Cerebellar cortex (tissue), 1 donor: ENCODE results near the gene BCL11A.

ENCODE experiments used
- DNase-seq: peaks from one replicate; pipeline ENCODE4 v3.0.0-alpha.2; 2015; ENCODE audit warnings: low spot score

BCL11A gene

GRCh38 chr2:60544954-60545560, 8.4 kb downstream of the BCL11A start:
- DNase-seq: no peak

- no peak for DNase-seq
Measured at GRCh38 chr2:60544062-60544461, 9.4 kb downstream of the BCL11A start.

- no peak for DNase-seq
Measured at GRCh38 chr2:60541056-60541651, 12.3 kb downstream of the BCL11A start.

- no peak for DNase-seq
Measured at GRCh38 chr2:60540074-60540473, 13.4 kb downstream of the BCL11A start.

- no peak for DNase-seq
Measured at GRCh38 chr2:60539140-60539539, 14.3 kb downstream of the BCL11A start.

GRCh38 chr2:60538101-60538500, 15.4 kb downstream of the BCL11A start:
- DNase-seq: no peak

GRCh38 chr2:60536746-60537145, 16.7 kb downstream of the BCL11A start:
- no peak for DNase-seq

GRCh38 chr2:60535685-60536312, 17.7 kb downstream of the BCL11A start:
- no peak for DNase-seq

GRCh38 chr2:60534892-60535684, 18.4 kb downstream of the BCL11A start:
- DNase-seq: no peak

- no peak for DNase-seq
Measured at GRCh38 chr2:60534052-60534685, 19.3 kb downstream of the BCL11A start.

GRCh38 chr2:60533101-60534051, 20.1 kb downstream of the BCL11A start:
- no peak for DNase-seq

- DNase-seq: no peak
Measured at GRCh38 chr2:60532421-60532820, 21.0 kb downstream of the BCL11A start.

GRCh38 chr2:60531701-60532133, 21.7 kb downstream of the BCL11A start:
- DNase-seq: no peak

GRCh38 chr2:60530660-60531281, 22.7 kb downstream of the BCL11A start:
- DNase-seq: no peak

GRCh38 chr2:60529785-60530627, 23.4 kb downstream of the BCL11A start:
- DNase-seq: no peak

- no peak for DNase-seq
Measured at GRCh38 chr2:60529136-60529784, 24.2 kb downstream of the BCL11A start.

- no peak for DNase-seq
Measured at GRCh38 chr2:60528281-60529020, 25.0 kb downstream of the BCL11A start.

GRCh38 chr2:60527762-60528161, 25.7 kb downstream of the BCL11A start:
- no peak for DNase-seq
